ENCODE measurements around the gene NUDT3. TPM values are rescaled to one million over a fixed set of nuclear protein-coding genes. Genes with fewer than 3 reads are reported as not detected.

The NUDT3 gene
- total and polyA plus RNA-seq, 2 experiments from 2014 or later, result 12.1 to 31.1 TPM

DNA sequence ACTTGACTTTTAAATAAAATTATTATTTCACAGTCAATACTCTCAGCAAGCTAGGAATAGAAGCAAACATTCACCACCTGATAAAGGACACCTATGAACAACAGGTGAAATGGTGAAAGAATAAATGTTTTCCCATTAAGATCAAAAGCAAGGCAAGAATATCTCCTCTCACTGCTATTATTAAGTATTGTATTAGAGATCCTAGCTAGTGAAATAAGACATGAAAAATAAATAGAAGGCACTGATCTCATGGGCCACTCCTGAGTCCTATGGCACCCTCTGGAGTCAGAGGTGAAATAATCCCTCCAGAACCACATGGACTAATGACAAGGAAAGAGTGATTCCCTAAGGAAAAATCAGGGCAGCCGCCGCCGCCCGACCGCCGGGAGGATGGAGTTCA lies 4.0 kb upstream of the NUDT3 start (continued):
- TF ChIP-seq JUNB (IDR thresholded peaks at IDR 0.05; ENCODE audit: unreplicated experiment), result no peak
- TF ChIP-seq ZNF331 (CRISPR knock-in tag; IDR thresholded peaks at IDR 0.05; ENCODE audit: low read depth), result no peak
- no peak for TF ChIP-seq POLR2AphosphoS5 (IDR thresholded peaks at IDR 0.05; ENCODE audit: low read depth)

DNA sequence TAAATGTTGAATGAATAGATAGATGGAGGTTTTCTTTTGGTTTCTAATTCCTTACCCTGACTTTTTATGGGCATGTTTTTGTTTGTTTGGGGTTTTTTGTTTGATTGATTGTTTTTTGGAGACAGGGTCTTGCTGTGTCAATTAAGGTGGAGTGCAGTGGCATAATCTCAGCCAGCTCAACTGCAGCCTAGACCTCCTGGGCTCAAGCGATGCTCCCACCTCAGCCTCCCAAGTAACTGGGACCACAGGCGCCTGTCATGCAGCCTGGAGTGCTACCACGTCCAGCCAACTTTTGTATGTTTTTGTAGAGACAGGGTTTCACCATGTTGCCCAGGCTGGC lies 1.5 kb upstream of the NUDT3 start:
- H2AFZ ChIP-seq, result no peak overlapping the region
- Mint-ChIP-seq H3K36me3 (ENCODE audit: low read depth) (peaks cover 8% of the 10 kb centered on the region), H3K27me3 (ENCODE audit: insufficient read depth, low read depth, poor library complexity) (peaks cover 10% of the 10 kb centered on the region), H3K27ac (no peak overlapping the region), H3K9me3 (peaks cover 18% of the 10 kb centered on the region), H3K4me3 (no peak overlapping the region; the same call in 1 of the 3 replicates), H3K4me1 (peaks cover 8% of the 10 kb centered on the region)
- H3K27me3 ChIP-seq (ENCODE audit: insufficient read depth), result no peaks in the 10 kb centered on the region
- H3K4me2 ChIP-seq, result no peak overlapping the region
- DNase-seq (ENCODE audit: low spot score) (no peak), ATAC-seq (no peak)
- no peak overlapping the region for H3K4me3 ChIP-seq
- H3K4me1 ChIP-seq (ENCODE audit: insufficient read depth), result peaks cover 14% of the 10 kb centered on the region; the same call in 1 of the 2 replicates
- H4K20me1 ChIP-seq (replicated peaks; ENCODE audit: insufficient read depth), result 0 out of 2 replicates have a peak, but pooled peaks cover 2% of the 10 kb centered on the region
- H3K36me3 ChIP-seq (ENCODE audit: insufficient read depth), result no peaks in the 10 kb centered on the region; the same call in 1 of the 2 replicates
- no peak overlapping the region for H3K27ac ChIP-seq (ENCODE audit: low read depth)
- TF ChIP-seq ZNF114 (CRISPR knock-in tag; IDR thresholded peaks at IDR 0.05), result no peak
- TF ChIP-seq ZNF331 (CRISPR knock-in tag; IDR thresholded peaks at IDR 0.05; ENCODE audit: low read depth), result no peak
- TF ChIP-seq, protein P1, sequence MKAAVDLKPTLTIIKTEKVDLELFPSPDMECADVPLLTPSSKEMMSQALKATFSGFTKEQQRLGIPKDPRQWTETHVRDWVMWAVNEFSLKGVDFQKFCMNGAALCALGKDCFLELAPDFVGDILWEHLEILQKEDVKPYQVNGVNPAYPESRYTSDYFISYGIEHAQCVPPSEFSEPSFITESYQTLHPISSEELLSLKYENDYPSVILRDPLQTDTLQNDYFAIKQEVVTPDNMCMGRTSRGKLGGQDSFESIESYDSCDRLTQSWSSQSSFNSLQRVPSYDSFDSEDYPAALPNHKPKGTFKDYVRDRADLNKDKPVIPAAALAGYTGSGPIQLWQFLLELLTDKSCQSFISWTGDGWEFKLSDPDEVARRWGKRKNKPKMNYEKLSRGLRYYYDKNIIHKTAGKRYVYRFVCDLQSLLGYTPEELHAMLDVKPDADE (IDR thresholded peaks at IDR 0.05), result no peak
- no peak for TF ChIP-seq NANOG (IDR thresholded peaks at IDR 0.05; ENCODE audit: borderline replicate concordance)
- no peak for TF ChIP-seq CREB1 (CRISPR knock-in tag; IDR thresholded peaks at IDR 0.05; ENCODE audit: low read depth)
- TF ChIP-seq, protein P2, sequence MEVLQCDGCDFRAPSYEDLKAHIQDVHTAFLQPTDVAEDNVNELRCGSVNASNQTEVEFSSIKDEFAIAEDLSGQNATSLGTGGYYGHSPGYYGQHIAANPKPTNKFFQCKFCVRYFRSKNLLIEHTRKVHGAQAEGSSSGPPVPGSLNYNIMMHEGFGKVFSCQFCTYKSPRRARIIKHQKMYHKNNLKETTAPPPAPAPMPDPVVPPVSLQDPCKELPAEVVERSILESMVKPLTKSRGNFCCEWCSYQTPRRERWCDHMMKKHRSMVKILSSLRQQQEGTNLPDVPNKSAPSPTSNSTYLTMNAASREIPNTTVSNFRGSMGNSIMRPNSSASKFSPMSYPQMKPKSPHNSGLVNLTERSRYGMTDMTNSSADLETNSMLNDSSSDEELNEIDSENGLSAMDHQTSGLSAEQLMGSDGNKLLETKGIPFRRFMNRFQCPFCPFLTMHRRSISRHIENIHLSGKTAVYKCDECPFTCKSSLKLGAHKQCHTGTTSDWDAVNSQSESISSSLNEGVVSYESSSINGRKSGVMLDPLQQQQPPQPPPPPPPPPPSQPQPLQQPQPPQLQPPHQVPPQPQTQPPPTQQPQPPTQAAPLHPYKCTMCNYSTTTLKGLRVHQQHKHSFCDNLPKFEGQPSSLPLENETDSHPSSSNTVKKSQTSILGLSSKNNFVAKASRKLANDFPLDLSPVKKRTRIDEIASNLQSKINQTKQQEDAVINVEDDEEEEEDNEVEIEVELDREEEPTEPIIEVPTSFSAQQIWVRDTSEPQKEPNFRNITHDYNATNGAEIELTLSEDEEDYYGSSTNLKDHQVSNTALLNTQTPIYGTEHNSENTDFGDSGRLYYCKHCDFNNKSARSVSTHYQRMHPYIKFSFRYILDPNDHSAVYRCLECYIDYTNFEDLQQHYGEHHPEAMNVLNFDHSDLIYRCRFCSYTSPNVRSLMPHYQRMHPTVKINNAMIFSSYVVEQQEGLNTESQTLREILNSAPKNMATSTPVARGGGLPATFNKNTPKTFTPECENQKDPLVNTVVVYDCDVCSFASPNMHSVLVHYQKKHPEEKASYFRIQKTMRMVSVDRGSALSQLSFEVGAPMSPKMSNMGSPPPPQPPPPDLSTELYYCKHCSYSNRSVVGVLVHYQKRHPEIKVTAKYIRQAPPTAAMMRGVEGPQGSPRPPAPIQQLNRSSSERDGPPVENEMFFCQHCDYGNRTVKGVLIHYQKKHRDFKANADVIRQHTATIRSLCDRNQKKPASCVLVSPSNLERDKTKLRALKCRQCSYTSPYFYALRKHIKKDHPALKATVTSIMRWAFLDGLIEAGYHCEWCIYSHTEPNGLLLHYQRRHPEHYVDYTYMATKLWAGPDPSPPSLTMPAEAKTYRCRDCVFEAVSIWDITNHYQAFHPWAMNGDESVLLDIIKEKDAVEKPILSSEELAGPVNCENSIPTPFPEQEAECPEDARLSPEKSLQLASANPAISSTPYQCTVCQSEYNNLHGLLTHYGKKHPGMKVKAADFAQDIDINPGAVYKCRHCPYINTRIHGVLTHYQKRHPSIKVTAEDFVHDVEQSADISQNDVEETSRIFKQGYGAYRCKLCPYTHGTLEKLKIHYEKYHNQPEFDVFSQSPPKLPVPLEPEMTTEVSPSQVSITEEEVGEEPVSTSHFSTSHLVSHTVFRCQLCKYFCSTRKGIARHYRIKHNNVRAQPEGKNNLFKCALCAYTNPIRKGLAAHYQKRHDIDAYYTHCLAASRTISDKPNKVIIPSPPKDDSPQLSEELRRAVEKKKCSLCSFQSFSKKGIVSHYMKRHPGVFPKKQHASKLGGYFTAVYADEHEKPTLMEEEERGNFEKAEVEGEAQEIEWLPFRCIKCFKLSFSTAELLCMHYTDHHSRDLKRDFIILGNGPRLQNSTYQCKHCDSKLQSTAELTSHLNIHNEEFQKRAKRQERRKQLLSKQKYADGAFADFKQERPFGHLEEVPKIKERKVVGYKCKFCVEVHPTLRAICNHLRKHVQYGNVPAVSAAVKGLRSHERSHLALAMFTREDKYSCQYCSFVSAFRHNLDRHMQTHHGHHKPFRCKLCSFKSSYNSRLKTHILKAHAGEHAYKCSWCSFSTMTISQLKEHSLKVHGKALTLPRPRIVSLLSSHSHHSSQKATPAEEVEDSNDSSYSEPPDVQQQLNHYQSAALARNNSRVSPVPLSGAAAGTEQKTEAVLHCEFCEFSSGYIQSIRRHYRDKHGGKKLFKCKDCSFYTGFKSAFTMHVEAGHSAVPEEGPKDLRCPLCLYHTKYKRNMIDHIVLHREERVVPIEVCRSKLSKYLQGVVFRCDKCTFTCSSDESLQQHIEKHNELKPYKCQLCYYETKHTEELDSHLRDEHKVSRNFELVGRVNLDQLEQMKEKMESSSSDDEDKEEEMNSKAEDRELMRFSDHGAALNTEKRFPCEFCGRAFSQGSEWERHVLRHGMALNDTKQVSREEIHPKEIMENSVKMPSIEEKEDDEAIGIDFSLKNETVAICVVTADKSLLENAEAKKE (CRISPR knock-in tag; IDR thresholded peaks at IDR 0.05), result no peak
- H3K79me2 ChIP-seq (replicated peaks; ENCODE audit: insufficient read depth), result peaks cover 27% of the 10 kb centered on the region
- no peaks in the 10 kb centered on the region for H3K9me2 ChIP-seq (ENCODE audit: insufficient read depth)
- 0 out of 2 replicates have a peak, but pooled peaks cover 3% of the 10 kb centered on the region for H3F3A ChIP-seq (replicated peaks; ENCODE audit: low read depth)
